NCI-H510A treated with DMSO at 0.1 percent for 48 hours (cell line): ENCODE measurements around the gene LRP1B.
"Not testable (repeated sequence)": the region's sequence is repeated elsewhere in the genome, so short reads cannot be mapped to it uniquely, and the experiment has no call there.

Experiments
- DNase-seq: peaks from one replicate; lab custom pipeline; 2025; lab: John Stamatoyannopoulos, UW

Gene LRP1B

DNA sequence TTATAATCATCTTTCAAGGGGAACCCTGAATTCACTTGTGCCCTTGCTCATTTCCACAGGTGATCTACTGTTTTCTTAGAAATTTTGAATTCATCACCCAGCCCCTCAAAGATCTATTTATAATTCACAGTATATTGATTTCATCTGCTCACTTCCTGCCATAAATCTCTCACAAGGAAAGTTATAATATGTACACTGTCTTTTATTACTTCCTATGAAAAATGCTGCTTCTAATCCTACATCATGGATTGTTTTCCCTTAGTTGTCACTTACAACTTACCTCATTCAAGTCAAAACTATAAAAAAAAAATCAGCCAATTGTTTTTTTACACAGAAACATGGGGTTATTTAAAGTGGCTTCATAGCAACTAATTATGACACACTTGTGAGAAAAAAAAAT is 1443.0 kb downstream of the LRP1B start:
- no peak for DNase-seq

DNA sequence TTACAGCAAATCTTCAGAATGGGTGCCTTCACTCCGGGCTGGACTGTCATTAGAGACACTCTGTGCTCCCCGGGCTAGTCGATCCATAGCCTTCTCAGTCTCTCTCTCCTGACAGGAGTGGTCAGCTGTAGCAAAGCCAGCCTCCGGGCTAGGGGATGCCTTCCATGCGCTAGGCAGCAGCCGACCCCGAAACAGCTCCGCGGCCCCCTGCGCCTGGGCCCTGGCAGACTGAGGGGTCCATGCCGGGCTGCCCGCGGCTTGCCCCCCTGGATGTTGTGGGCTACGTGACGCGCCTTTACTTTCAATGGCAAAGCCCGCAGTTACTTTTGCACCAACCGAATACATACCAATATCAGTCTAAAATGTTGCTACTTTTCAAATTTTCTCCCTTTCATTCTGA is 1447.2 kb downstream of the LRP1B start:
- DNase-seq: no peak

DNA sequence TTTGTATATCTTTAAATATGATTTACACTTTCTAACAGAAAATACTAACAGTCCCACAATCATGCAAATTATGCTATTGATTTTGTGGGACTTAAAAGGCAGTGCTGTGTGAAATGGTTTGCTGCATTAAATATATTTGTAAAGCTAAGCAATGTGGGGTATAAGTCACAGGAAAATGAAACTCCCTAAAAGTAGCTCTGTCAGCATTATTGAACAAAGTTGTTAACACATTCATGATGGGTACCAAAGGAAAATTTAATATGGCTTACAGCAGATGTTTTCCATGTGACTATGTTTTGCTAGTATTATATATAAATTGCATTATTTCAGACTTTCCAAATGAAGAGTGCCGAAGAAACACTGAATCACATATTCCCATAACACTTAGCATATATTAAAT is 1450.0 kb downstream of the LRP1B start:
- DNase-seq: no peak

- no peak for DNase-seq
These were observed 1451.1 kb downstream of the LRP1B start for GRCh38 chr2:140679752-140680151.

DNA sequence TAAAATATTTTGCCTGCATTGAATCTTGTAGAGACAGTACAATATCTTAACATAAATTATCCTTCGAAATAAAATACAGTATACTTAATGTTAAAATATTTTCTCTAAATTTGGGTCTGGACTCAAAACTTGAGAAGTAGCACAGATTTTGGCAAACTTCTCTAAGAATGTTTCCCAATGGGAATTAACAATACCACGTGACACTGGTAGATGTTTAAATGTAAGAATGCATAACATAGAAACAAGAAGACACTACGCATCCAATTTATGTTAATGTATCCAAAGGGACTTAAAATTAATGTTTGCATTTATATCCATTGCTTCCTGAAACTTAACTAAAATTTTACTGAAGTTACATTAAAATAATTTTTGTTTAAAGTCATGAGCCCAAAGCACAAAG is 1460.9 kb downstream of the LRP1B start:
- no peak for DNase-seq

- peak; percentile 27 for DNase-seq
These were observed 1463.6 kb downstream of the LRP1B start for GRCh38 chr2:140667203-140667602.

GRCh38 chr2:140662504-140662903 is 1468.3 kb downstream of the LRP1B start:
- DNase-seq: no peak

DNA sequence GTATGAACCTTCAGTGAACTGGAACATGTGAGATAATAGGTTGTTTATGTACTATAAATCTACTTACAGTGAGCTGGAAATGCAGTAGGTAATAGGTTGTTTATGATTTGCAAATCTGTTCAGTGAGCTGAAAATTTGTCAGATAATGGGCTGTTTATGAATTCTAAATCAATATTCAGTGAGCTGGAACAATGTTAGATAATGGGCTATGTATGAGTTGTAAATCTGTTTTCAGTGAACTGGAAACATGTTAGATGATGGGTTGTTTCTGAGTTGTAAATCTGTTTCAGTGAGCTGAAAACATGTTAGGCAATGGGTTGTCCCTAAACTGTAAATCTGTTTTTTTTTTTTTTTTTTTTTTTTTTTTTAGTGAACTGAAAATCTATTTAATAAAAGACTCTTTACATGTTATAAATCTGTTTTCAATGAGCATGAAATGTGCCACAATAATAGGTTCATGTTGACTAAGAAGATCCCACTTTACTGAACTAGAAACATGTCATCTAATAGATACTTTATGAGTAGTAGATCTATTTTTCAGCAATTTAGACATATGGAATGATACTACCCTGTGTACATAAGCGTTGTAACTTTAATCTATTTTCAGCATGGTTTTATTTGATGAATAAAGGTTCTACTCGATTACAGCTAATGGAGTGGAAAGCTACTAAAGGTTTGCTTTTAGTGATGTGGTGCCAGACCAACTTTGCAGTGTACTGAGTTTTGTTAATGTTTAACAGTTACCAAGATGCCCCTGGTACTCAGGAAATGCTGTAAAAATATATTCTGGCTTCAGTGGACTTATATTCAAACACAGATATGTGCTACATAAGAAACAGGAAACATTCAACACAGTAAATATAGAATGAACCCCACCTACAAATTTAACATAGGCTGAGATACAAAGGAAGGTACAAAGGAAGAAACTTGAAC is 1471.8 kb downstream of the LRP1B start:
- DNase-seq: no peak

GRCh38 chr2:140657657-140658056 is 1473.2 kb downstream of the LRP1B start:
- no peak for DNase-seq

DNA sequence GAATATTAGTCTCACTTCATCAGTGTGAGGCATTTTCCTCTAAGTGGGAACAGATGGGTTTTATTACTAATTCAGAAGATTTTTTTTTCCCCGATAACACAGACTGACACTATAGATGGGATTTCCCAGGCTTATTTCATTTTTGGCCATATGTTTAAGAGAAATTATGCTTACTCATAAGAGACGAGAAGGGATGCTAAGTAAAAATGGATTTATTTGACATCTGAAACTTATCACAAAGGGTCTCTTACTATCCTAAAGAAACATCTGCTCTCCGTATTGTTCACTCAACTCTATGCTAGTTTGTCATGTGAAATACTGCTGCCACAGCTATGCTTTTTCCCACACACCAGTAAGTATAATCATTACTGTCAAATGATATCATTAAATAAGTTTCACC is 1476.3 kb downstream of the LRP1B start:
- no peak for DNase-seq

- no peak for DNase-seq
These were observed 1480.0 kb downstream of the LRP1B start for GRCh38 chr2:140650825-140651224.

DNA sequence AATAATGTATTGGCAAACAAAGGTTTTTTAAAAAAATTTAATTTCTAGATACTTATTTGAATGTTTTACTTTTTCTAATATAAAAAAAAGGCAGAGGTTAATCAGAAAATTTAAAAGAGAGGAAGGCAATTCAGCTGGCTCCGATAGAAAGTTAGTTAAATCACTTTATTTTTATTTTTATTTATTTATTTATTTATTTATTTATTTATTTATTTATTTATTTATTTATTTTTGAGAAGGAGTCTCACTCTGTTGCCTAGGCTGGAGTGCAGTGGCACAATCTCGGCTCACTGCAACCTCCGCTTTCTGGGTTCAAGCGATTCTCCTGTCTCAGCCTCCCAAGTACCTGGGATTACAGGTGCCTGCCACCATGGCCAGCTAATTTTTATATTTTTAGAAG is 1480.7 kb downstream of the LRP1B start:
- DNase-seq: not testable (repeated sequence)

- DNase-seq: no peak
These were observed 1482.4 kb downstream of the LRP1B start for GRCh38 chr2:140648393-140648792.

DNA sequence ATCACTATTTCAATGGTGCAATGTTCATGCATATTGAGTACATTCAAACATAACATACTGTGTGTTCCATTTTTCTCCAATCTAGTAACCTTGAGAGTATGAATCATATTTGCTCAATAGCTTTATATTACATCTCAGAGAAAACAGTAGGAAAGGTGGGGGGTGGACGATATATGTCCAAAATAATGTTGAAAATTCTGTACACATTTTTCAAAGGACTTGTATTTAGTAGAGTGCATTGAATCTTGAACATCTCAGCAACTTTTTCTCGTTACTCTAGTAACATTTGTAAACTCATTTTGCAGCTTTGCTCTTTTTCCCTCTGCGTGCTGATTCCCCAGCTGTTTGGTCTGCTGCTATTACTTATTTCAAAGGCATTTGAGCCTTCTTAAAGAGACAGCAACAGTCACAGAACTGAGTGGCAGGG is 1487.0 kb downstream of the LRP1B start:
- no peak for DNase-seq

- DNase-seq: no peak
These were observed 1489.7 kb downstream of the LRP1B start for GRCh38 chr2:140641163-140641562.

DNA sequence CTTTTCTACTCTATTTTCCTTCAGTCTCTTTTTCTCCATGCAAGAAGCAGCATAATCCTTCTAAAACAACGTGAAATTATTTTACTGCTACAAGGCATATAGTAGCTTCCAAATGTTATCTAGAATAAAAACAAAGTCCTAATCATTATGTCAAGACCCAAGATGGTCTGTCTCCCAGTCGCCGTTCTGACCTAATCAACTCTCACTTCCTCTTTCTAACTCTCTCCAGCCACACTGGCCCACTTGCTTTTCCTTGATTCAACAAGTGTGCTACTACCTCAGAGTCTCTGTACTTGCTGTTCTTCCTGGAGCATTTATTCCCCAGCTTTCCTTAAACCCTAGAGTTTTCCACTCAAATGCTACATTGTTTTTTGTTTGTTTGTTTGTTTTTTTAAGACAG is 1491.2 kb downstream of the LRP1B start:
- no peak for DNase-seq

GRCh38 chr2:140630557-140630956 is 1500.3 kb downstream of the LRP1B start:
- no peak for DNase-seq

GRCh38 chr2:140627885-140628284 is 1502.9 kb downstream of the LRP1B start:
- no peak for DNase-seq

DNA sequence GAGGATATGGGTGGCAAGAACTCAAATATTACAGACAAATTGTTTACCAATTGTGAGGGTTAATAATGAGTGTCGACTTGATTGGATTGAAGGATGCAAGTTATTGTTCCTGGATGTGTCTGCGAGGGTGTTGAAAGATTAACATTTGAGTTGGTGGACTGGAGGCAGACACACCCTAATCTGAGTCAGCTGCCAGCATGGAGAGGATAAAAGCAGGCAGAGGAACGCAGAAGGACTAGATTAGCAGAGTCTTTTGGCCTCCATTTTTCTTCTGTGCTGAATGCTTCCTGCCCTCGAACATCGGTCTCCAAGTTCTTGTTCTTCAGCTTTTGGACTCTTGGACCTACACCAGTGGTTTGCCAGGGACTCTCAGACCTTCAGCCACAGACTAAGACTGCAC is 1503.7 kb downstream of the LRP1B start:
- DNase-seq: no peak

DNA sequence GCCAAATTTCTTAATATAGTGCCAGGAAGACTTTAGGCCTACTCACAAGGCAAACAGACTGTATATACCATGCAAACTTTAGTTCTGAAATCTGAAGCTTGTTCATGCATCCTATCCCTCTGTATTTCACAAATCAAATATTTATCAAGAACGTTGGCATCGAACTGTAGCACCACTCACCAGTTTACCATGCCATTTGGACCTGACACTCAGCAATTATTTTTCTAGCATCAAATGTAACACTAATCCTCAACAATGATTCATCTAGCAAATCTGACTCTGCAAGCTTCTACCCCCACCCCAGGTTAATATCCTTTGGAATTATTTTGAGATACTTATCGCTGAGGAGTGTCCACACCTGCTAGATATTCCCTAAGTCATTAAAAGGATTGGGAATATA is 1506.6 kb downstream of the LRP1B start:
- peak; percentile 83 for DNase-seq

DNA sequence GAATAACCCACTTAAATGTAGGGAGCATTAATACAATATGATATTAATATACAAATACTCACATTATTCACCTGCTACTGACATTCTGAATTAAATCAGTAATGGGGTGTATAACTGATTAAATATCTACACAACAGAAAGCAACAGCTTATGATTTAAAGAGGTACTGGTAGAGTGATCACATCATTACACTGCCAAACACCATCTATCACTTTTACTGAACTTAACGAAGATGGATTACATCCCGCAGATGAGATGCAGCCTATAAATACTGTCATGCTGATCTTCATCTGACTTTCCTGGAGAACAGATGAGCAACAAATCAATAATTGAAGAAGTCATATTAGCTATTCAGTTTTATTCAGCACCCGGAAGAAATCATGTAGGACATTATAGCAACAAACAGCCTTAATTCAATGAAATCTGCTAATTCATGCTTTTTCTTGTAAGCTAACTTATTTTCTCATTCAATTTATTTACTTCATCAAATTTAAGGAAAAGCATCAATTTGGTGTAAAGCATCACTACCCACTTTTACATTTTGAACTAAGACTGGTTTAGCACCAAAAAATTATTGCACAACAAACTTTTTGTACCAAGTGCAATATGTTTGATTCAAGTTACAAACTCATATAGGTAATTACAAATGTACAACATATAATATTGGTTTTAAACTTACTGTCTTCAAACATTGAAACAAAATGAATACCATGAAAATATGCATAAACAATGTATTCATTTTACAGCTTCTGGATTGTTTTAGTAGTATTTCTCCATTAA is 1509.0 kb downstream of the LRP1B start:
- DNase-seq: peak; percentile 13

DNA sequence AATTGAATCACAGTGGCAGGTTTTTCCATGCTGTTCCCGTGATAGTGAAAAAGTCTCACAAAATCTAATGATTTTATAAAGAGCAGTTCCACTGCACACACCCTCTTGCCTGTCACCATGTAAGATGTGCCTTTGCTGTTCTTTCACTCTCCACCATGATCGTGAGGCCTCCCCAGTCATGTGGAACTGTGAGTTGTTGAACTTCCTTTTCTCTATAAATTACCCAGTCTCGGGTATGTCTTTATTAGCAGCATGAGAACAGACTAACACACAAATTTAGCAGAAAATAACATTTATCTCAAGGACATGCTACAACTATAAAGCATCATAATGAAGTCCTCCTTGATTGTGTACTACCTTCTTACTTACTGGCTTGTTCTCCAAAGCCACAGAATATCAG is 1526.0 kb downstream of the LRP1B start:
- DNase-seq: no peak

DNA sequence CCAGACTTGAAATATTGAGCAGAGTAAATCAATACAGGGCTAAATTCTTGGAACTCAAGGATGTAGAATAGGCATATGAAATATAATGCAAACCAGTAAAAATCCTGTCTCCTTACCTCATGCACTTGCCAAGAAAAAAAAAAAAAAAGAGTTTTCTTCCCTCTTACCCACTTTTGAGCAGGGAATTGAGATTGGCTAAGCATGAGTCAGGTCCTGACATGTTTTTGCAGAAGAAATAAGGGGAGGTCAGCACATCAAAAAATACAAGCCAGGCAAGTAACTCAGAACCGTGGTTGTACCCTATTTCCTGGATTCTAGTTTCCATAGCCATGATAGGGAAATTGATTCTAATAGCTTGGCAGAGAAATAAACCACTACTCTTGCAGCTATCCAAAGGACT is 1526.7 kb downstream of the LRP1B start:
- DNase-seq: no peak
